GM18870 (cell line): ENCODE results near the gene KLB.
"Not testable (repeated sequence)": the region's sequence is repeated elsewhere in the genome, so short reads cannot be mapped to it uniquely, and the experiment has no call there.

ENCODE experiments used
- ATAC-seq: cut with Tn5 transposase; IDR thresholded peaks from one replicate; pipeline ENCODE4 v1.9.1; 2021; ENCODE audit warnings: moderate library complexity; ENCODE audit not compliant: unreplicated experiment

The KLB gene

DNA sequence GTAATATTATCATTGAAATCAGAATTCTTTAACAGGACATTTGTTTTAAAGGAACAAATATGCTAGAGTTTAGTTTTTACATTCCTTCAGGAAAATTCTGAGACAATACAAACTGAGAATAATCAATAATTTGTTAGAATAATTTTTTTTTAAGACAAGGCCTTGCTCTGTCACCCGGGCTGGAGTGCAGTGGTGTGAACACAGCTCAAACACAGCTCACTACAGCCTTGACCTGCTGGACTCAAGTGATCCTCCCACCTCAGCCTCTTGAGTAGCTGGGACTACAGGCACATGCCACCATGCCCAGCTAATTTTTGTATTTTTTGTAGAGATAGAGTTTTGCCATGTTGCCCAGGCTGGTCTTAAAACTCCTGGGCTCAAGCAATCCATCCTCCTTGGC lies 18.6 kb downstream of the KLB start:
- ATAC-seq: not testable (repeated sequence)

DNA sequence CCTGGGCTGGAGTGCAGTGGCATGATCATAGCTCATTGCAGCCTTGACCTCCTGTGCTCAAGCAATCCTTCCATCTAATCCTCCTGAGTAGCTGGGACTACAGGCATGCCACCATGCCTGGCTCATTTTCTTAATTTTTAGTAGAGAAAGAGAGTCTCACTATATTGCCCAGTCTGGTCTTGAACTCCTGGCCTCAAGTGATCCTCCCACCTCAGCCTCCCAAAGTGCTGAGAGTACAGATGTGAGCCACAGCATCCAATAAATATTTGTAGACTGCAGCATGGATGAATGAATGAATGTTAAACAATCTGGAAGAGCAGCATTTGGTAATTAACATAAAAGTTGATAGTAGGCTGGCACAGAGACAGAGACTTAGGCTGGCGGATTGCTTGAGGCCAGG lies 20.0 kb downstream of the KLB start:
- ATAC-seq: no peak

DNA sequence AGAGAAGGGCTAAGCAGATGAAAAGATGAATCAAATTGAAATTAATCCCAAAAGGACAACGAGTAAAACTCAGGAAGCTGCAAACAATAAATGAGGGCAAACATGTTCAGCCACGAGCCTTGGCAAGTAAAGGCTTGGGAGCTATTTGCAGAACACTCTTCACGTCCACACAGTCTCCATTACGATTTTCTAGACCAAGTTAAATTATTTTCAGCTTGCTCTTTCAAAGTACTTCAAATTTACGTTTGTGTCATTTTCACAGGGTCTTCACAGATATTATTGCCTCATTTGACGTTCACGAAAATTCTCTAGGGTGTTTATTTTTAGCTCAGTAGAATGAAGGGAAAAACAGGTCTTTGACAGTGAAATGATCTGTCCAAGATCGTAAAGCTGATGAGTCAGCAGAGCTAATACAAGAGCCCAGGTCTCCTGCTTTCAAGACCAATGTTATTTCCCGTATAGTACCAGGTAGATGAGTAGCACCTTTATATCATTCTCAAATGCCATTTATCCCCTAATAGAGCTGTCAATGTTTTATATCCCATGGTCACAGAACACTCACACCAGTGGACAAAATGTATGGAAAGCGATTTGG lies 20.9 kb downstream of the KLB start:
- ATAC-seq: no peak

DNA sequence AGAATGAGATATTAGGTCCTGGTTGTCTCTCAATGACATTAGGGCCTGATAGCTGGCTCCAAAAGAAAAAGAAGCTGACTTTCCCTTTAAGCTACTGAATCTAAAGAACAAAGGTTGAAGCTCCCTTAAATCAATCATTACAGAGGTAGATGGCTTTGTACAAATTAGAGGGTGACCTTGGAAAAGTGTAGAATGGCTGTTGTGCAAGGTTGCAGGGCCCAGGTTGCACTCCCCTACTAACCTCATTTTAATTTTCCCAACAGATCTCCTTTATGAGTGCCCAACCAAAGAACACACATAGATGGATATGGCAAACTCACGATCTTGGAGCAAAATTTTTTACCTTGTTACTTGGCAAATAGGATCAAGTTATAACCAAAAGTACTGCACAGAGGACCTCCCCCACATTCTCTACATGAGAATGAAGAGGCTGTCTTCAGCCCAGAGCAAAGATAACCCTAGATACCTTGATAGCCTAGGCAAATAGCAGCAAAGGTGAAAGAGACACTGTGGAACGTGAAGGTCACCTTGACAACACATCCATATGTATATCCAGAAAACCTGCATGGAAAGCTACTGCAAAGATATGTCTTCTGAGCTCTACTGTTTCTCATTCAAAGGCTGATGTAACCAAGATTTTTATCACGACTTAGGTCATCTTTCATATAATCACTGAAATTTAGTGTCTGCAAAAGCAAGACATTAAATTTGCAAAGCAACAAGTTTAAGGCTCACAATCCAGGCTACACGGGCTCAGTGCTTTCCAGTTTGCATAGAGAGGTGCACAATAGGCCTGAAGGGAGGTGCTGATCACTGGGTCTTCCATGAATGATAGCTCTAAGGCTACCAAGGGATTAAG lies 23.0 kb downstream of the KLB start:
- no peak for ATAC-seq

DNA sequence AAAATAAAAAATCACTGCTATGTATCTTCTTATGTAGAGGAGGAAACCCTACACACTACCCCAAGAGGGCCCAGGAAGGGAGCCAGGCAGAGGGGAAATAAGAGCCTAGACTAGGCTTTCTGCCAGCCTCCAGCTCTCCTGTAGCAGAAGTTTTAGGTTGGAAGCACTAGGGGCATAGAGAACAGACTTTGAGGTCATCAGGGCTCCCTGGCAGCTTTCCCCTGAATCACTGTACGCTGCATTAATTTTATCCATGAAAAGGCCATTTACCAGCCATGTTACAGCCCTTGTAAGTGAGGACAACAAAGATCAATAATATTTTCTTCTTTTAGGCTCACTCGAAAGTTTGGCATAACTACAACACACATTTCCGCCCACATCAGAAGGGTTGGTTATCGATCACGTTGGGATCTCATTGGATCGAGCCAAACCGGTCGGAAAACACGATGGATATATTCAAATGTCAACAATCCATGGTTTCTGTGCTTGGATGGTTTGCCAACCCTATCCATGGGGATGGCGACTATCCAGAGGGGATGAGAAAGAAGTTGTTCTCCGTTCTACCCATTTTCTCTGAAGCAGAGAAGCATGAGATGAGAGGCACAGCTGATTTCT lies 27.3 kb downstream of the KLB start:
- no peak for ATAC-seq

DNA sequence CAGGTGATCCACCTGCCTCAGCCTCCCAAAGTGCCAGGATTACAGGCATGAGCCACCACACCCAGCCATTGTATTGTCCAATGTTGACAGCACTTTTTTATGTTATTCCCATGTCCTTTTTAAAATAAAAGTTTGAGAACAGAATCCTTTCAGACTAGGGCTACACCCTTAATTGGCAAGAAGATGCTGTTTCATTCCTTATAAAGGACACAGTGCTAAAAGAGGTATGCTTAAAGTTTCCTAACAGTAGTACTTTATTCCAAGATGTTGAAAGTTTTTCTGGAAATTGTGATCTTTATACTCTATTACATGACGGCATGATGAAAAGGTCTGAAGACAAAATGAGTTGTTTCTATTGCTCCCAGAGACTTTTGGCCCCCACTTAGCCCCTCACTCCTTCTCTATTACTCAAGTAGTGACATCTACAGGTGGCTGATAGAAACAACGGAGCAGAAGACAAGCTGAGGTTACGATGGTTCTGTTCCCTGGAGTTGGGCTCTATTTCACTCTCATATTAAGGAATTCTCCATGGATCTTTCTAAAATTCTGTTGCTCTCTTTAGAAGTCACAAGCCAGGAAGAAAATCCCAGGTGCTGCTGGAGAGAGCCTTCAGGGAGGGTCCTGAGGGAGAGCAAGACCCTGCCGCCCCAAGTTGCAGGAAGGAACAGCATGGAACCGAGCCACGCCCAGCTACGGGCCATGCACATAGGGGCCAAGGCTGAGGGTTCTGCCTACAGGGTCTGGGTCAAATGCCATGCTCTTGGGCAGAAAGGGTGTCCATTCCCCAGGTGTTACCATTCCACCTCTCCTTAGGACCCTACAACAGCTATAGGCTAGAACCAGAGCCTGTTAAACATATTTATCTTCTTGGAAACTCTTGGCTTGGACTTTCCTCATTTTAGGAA lies 29.2 kb downstream of the KLB start:
- ATAC-seq: no peak

DNA sequence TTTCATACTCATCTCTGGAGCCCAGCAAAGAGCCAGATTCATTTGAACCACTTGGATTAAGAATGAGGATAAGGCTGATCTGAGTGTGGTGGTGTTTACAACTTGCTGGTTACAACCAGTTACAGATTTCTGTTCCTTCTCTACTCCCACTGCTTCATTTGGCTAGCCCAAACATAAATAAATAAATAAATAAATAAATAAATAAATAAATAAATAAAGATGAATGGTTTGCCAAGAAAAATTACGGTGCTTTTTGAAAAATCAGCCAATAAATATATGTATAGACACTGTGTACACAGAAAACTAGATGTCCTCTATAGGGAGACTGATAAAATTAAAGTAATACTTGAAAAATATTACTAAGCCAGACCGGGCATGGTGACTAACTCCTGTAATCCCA lies 34.9 kb downstream of the KLB start:
- no peak for ATAC-seq

DNA sequence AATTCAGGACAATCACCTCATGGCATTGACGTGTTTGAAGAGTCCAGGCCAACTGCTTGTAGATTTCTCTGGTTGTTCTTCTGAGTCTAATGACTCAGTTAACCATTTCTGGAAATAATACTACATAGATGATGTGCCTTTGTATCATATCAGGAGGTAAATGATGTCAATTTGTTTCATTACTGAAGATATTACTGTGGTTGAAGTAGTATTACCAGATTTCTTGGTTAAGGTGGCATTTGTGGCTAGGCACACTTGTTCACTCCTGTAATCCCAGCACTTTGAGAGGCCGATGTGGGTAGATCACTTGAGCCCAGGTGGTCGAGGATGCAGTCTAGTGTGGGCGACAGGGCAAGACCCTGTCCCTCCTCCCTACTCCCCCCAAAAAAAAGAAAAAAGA lies 36.3 kb downstream of the KLB start:
- ATAC-seq: no peak

DNA sequence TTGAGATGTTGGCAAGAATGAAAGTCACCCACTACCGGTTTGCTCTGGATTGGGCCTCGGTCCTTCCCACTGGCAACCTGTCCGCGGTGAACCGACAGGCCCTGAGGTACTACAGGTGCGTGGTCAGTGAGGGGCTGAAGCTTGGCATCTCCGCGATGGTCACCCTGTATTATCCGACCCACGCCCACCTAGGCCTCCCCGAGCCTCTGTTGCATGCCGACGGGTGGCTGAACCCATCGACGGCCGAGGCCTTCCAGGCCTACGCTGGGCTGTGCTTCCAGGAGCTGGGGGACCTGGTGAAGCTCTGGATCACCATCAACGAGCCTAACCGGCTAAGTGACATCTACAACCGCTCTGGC lies 39.7 kb downstream of the KLB start:
- no peak for ATAC-seq

DNA sequence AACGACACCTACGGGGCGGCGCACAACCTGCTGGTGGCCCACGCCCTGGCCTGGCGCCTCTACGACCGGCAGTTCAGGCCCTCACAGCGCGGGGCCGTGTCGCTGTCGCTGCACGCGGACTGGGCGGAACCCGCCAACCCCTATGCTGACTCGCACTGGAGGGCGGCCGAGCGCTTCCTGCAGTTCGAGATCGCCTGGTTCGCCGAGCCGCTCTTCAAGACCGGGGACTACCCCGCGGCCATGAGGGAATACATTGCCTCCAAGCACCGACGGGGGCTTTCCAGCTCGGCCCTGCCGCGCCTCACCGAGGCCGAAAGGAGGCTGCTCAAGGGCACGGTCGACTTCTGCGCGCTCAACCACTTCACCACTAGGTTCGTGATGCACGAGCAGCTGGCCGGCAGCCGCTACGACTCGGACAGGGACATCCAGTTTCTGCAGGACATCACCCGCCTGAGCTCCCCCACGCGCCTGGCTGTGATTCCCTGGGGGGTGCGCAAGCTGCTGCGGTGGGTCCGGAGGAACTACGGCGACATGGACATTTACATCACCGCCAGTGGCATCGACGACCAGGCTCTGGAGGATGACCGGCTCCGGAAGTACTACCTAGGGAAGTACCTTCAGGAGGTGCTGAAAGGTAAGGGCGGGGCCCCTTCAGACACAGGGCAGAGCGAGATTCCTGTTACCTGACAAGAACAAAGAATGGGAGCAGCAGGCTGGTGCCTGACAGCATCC lies 40.3 kb downstream of the KLB start:
- ATAC-seq: no peak

DNA sequence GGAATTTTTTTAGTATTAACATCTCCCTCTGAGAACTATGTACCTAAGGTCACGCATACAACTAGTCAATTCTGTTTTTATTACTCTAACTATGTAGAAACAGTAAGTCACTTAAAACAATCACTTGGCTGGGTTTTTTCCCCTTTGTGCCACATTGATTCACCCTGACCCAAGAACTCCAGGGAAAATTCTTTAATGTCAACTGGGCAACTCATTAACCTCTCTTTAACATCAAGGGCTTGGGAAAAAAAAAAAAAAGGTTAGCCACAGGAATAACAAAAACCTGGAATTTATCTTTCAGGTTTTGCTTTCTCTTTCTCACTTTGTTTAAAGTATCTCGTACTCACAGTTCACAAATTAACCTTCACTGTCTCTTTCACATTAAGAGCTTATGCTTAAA lies 43.9 kb downstream of the KLB start:
- ATAC-seq: no peak

DNA sequence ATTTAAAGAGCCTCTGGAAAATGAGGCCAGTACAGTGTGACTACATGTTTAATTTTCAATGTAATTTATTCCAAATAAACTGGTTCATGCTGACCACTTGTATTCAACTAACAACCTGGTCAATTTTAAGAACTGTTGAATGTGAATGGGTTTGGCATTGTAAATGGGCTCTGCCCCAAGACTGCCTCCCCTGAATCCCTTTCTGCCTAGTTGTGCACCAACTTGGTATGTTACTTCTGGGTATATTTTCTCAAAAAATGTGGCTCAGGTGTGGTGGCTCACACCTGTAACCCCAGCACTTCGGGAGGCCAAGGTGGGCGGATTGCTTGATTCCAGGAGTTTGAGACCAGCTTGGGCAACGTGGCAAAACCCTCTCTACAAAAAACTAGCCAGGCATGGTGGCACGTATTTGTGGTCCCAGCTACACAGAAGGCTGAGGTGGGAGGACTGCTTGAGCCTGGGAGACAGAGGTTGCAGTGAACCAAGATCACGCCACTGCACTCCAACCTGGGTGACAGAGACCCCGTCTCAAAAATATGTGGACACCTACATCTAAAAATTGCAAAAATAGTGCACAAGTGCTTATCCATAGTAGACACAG lies 44.8 kb downstream of the KLB start:
- ATAC-seq: no peak

DNA sequence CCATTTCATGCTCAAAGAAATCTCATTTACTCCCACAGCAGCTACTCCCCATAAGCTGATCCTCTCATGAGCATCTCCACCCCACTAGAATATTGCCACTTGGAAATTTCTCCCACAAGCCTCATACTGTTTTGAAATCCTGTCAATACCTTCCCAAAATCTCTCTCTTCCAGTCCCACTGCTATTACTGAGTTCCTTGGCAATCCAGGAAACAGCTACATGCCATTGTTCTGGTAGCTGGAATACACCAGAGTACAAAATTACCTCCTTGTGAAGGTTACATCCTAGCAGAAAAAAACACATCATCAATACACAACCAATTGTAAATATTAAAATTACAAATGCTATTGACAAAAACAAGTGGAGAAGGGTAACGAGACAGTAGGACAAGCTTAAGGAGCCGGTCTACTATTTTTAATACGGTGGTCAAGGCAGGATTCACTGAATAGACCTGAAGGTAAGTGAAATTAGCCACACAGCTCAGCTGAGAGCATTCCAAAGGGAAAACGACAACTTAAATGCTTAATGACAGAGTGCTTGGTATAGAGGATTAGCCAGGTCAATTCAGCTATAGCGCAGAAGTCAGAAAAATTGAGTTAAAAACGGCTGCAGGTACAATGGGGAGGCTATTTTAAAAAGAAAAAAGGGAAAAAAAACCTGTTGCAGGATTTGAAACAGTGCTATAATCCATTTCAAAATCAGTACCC lies 45.6 kb downstream of the KLB start:
- no peak for ATAC-seq

DNA sequence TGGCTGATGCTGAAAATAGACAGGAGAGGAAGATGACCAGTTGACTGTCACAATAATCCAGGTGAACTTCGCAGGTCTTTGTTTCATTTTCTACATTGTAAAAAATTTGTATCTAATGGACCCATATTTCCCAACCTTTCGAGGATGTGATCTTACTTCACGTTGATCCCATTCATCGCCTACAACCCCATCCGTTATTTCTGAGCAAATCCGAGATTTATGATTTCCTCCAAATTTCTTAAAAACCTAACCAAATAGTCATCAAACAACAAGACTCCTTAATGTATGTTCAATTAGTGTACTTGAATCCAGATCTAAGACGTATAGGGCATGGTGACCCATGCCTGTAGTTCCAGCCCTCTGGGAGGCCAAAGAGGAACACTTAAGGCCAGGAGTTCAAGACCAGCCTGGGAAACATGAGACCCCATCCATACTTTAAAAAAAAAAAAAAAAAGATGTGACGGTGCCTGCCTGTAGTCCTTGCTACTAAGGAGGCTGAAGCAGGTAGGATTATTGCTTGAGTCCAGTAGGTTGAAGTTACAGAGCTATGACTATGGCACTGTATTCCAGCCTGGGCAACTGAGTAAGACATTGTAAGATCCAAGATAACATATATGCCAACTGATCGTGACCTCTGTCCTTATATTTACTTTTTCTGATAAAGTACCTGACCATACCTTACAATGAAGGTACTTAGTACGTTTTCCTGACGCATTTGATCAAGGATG lies 46.3 kb downstream of the KLB start:
- ATAC-seq: no peak

DNA sequence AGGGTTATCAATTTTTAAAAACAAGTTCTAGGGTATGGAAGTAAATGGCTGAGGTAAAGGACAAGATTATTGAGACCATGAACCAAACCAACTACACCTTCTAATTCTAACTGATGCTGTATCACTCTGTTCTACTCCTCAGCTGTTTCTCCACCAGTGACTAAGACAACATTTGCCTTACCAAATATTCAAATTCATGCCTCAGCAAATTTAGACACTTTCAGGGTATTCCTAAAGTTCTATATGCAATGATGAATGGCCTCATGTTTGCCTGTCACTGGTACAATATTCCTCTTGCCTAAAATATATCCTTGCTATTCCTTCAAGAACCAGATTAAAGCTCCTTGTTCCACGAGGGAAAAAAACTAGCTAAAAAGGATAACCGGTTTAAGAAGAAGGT lies 47.0 kb downstream of the KLB start:
- no peak for ATAC-seq

DNA sequence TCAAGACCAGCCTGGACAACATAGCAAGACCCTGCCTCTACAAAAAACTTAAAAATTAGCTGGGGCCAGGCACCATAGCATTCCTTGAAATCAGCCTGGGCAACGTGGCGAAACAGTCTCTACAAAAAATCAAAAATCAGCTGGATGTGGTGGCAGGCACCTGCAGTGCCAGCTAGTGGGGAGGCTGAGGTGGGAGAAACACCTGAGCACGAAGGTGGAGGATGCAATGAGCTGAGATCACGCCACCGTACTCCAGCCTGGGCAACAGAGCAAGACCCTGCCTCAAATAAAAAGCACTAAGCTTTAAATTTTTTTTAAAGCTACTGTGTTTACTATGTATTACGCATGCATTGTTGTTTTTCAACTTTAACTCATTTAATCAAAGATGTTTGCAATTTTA lies 48.8 kb downstream of the KLB start:
- ATAC-seq: no peak

DNA sequence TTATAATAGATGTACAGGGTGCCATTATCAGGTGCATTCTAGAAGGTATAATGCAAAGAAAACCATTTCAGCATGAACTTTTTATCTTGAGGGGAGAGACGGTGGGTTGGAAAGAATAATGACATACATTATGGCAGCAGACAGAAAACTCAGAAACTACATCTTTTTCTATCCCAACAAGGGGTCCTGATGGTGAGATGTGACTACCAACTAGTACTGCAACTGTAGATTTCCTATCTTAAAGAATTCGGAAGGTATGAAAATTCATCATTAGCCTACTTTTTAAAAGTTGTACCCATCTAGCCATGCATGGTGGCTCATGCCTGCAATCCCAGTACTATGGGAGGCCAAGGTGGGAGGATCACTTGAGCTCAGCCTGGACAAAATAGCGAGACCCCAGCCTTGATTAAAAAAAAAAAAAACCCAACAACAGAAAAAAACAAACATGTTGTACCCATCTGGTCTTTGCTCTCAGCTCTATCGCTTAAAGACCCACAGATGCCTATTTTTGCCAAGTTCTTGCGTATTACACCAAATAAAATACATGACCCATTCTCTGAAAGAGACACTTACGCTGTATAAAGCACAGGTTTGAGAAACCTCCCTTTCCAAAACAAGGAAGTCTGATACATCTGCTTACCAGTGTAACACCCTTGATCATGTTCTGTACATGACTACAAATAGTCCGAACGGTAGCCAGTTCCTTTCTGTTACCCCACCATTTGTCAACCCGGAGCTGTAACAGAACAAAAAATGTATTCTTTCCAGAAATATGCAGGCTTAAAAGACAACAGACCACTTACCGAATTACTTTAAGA lies 50.4 kb downstream of the KLB start:
- no peak for ATAC-seq

DNA sequence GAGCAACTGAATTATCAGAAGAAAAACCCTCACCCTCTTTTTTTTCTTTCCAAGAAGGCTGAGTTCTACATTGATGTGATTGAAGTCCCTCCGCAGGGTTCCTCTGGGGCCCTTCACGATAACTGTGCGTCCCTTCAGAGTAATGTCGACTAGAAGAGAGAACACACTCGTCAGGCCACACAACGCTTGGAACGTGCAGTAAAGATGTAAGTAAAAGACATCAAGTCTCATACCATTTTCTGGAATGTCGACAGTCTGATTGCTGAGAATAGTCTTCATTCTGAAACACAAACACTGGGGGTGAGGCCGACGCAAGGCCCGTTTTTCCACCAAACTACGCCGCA lies 51.4 kb downstream of the KLB start:
- ATAC-seq: peak; percentile 5
